Ishikawa (cell line): Measurements from ENCODE around the gene VAMP5.

ENCODE experiments used
- NFIC ChIP-seq: IDR thresholded peaks from 2 replicates; pipeline ENCODE4 v1.6.1; 2012
- TAF1 ChIP-seq: IDR thresholded peaks from 2 replicates; pipeline ENCODE4 v1.6.1; 2012; ENCODE audit warnings: low read depth, mild to moderate bottlenecking
- YY1 ChIP-seq: IDR thresholded peaks from 2 replicates; pipeline ENCODE4 v1.6.1; 2012; ENCODE audit warnings: low read depth
- TF ChIP-seq, protein P1 (sequence below): IDR thresholded peaks from 2 replicates; pipeline ENCODE4 v1.6.1; 2012; ENCODE audit warnings: low read depth, mild to moderate bottlenecking
- TF ChIP-seq, protein P2 (sequence below): IDR thresholded peaks from 2 replicates; pipeline ENCODE4 v1.6.1; 2012

DNA sequence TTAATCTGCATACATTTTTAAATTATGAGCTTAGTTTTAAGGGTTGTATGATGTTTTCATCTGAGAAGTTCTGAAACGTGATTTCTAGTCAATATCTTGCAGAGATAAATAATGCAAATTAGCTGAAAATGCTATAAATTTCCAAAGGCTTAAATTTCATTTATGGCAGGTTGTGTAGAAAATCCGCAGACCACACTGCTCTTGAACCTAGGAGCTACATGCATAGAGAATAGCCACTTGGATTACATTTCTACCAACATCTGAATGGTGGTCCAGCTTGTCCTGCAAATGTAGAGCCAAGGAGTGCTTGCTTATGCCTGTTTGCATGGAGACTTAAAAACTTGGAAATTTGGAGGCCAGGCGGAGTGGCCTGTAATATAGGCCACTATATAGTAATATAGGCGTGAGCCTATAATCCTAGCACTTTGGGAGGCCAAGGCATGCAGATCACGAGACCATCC lies 38.4 kb upstream of the VAMP5 start:
- TF ChIP-seq TAF1 (no peak), YY1 (no peak), NFIC (no peak)
- TF ChIP-seq, protein P1, sequence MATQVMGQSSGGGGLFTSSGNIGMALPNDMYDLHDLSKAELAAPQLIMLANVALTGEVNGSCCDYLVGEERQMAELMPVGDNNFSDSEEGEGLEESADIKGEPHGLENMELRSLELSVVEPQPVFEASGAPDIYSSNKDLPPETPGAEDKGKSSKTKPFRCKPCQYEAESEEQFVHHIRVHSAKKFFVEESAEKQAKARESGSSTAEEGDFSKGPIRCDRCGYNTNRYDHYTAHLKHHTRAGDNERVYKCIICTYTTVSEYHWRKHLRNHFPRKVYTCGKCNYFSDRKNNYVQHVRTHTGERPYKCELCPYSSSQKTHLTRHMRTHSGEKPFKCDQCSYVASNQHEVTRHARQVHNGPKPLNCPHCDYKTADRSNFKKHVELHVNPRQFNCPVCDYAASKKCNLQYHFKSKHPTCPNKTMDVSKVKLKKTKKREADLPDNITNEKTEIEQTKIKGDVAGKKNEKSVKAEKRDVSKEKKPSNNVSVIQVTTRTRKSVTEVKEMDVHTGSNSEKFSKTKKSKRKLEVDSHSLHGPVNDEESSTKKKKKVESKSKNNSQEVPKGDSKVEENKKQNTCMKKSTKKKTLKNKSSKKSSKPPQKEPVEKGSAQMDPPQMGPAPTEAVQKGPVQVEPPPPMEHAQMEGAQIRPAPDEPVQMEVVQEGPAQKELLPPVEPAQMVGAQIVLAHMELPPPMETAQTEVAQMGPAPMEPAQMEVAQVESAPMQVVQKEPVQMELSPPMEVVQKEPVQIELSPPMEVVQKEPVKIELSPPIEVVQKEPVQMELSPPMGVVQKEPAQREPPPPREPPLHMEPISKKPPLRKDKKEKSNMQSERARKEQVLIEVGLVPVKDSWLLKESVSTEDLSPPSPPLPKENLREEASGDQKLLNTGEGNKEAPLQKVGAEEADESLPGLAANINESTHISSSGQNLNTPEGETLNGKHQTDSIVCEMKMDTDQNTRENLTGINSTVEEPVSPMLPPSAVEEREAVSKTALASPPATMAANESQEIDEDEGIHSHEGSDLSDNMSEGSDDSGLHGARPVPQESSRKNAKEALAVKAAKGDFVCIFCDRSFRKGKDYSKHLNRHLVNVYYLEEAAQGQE, result no peak
- TF ChIP-seq, protein P2, sequence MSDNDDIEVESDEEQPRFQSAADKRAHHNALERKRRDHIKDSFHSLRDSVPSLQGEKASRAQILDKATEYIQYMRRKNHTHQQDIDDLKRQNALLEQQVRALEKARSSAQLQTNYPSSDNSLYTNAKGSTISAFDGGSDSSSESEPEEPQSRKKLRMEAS, result no peak
